Measurements from ENCODE around the gene SMAD7. TPM values are rescaled to one million over a fixed set of nuclear protein-coding genes. Genes with fewer than 3 reads are reported as not detected.

The SMAD7 gene
- total RNA-seq, 2 experiments from 2014 or later = 2.9 to 15.1 TPM

GRCh38 chr18:48875942-48876511, 74.7 kb downstream of the SMAD7 start:
- CTCF ChIA-PET (ENCODE audit: unreplicated experiment) = no interaction called here

GRCh38 chr18:48875314-48875941, 75.3 kb downstream of the SMAD7 start:
- no peaks in the 10 kb centered on the region for H4K20me1 ChIP-seq (ENCODE audit: insufficient read depth, low read length)
- no peaks in the 10 kb centered on the region for H3K79me2 ChIP-seq (ENCODE audit: insufficient read depth, low read depth, low read length)
- no peak overlapping the region for H2AFZ ChIP-seq (ENCODE audit: low read length)
- intact Hi-C loops (cut with micrococcal nuclease; ENCODE audit: unreplicated experiment) = no loop called here
- no peak overlapping the region for H3K4me3 ChIP-seq (ENCODE audit: low read depth, low read length, poor library complexity, severe bottlenecking)
- no peak overlapping the region for H3K27ac ChIP-seq (ENCODE audit: low read depth, low read length, poor library complexity, severe bottlenecking)
- TF ChIP-seq EZH2phosphoT487 (IDR thresholded peaks at IDR 0.05; ENCODE audit: borderline replicate concordance, low read depth, low read length) = no peak
- TF ChIP-seq CTCF (conservative IDR thresholded peaks at IDR 0.05; ENCODE audit: low read length) = no peak
- H3K9me3 ChIP-seq (ENCODE audit: low read length) = no peaks in the 10 kb centered on the region
- no peak overlapping the region for H3K4me2 ChIP-seq (ENCODE audit: low read length)
- CTCF ChIA-PET (ENCODE audit: unreplicated experiment) = no interaction called here
- DNase-seq (ENCODE audit: low spot score) = peak; percentile 8
- no peaks in the 10 kb centered on the region for H3K36me3 ChIP-seq (ENCODE audit: insufficient read depth, low read length)
- no TSS peak for BruUV-seq (replicated peaks)
- H3K4me1 ChIP-seq (ENCODE audit: insufficient read depth, low read length, poor library complexity, severe bottlenecking) = peaks cover 2% of the 10 kb centered on the region
- H3K9me2 ChIP-seq (ENCODE audit: insufficient read depth, low read length) = no peaks in the 10 kb centered on the region
- POLR2A ChIA-PET = no interaction called here

More at GRCh38 chr18:48875942-48876511, 74.7 kb downstream of the SMAD7 start:
- H3K9me2 ChIP-seq (ENCODE audit: insufficient read depth, low read length) = no peaks in the 10 kb centered on the region
- no peak overlapping the region for H3K4me3 ChIP-seq (ENCODE audit: low read depth, low read length, poor library complexity, severe bottlenecking)
- H3K4me1 ChIP-seq (ENCODE audit: insufficient read depth, low read length, poor library complexity, severe bottlenecking) = peaks cover 2% of the 10 kb centered on the region
- no peak for TF ChIP-seq CTCF (conservative IDR thresholded peaks at IDR 0.05; ENCODE audit: low read length)
- no peak for TF ChIP-seq EZH2phosphoT487 (IDR thresholded peaks at IDR 0.05; ENCODE audit: borderline replicate concordance, low read depth, low read length)
- H3K27ac ChIP-seq (ENCODE audit: low read depth, low read length, poor library complexity, severe bottlenecking) = no peak overlapping the region
- DNase-seq (ENCODE audit: low spot score) = no peak
- H3K4me2 ChIP-seq (ENCODE audit: low read length) = no peak overlapping the region
- no TSS peak for BruUV-seq (replicated peaks)
- H3K36me3 ChIP-seq (ENCODE audit: insufficient read depth, low read length) = no peaks in the 10 kb centered on the region
- POLR2A ChIA-PET = no interaction called here
- intact Hi-C loops (cut with micrococcal nuclease; ENCODE audit: unreplicated experiment) = no loop called here
- H3K9me3 ChIP-seq (ENCODE audit: low read length) = no peaks in the 10 kb centered on the region
- no peak overlapping the region for H2AFZ ChIP-seq (ENCODE audit: low read length)
- H4K20me1 ChIP-seq (ENCODE audit: insufficient read depth, low read length) = no peaks in the 10 kb centered on the region
- no peaks in the 10 kb centered on the region for H3K79me2 ChIP-seq (ENCODE audit: insufficient read depth, low read depth, low read length)

GRCh38 chr18:48874701-48875162, 76.0 kb downstream of the SMAD7 start:
- intact Hi-C loops (cut with micrococcal nuclease; ENCODE audit: unreplicated experiment) = no loop called here
- no peaks in the 10 kb centered on the region for H3K36me3 ChIP-seq (ENCODE audit: insufficient read depth, low read length)
- no peaks in the 10 kb centered on the region for H3K9me2 ChIP-seq (ENCODE audit: insufficient read depth, low read length)
- H3K79me2 ChIP-seq (ENCODE audit: insufficient read depth, low read depth, low read length) = no peaks in the 10 kb centered on the region
- H2AFZ ChIP-seq (ENCODE audit: low read length) = no peak overlapping the region
- no peak overlapping the region for H3K4me2 ChIP-seq (ENCODE audit: low read length)
- ChIA-PET CTCF (ENCODE audit: unreplicated experiment) (interaction anchor here (0.7 kb wide), 1 partner anchor 89 kb away, joined by 3 read pairs; no protein-coding TSS in a partner anchor), POLR2A (no interaction called here)
- BruUV-seq (replicated peaks) = no TSS peak
- TF ChIP-seq CTCF (conservative IDR thresholded peaks at IDR 0.05; ENCODE audit: low read length) (no peak), EZH2phosphoT487 (IDR thresholded peaks at IDR 0.05; ENCODE audit: borderline replicate concordance, low read depth, low read length) (no peak)
- DNase-seq (ENCODE audit: low spot score) = no peak
- no peaks in the 10 kb centered on the region for H4K20me1 ChIP-seq (ENCODE audit: insufficient read depth, low read length)
- H3K4me3 ChIP-seq (ENCODE audit: low read depth, low read length, poor library complexity, severe bottlenecking) = no peak overlapping the region
- no peaks in the 10 kb centered on the region for H3K9me3 ChIP-seq (ENCODE audit: low read length)
- peaks cover 2% of the 10 kb centered on the region for H3K4me1 ChIP-seq (ENCODE audit: insufficient read depth, low read length, poor library complexity, severe bottlenecking)
- no peak overlapping the region for H3K27ac ChIP-seq (ENCODE audit: low read depth, low read length, poor library complexity, severe bottlenecking)

Measured in OCI-LY7 (cell line).